Endothelial cell of umbilical vein (primary cell): ENCODE measurements around the gene ADGRF3. TPM values are rescaled to one million over a fixed set of nuclear protein-coding genes. Genes with fewer than 3 reads are reported as not detected.

Experiments
- BruUV-seq: library from RNA; stranded (reverse); fragments of 400-500 nt; replicated peaks from 2 replicates; lab custom pipeline; 2021; lab: Mats Ljungman, UMichigan
- CTCF ChIA-PET: fragments of 300-600, 350-600 bp; sonication (Branson Sonifier 250); formaldehyde crosslinking; loops from one replicate; lab custom pipeline; 2021; ENCODE audit warnings: antibody characterized with exemption, inconsistent platforms; lab: Charles Lee
- POLR2A ChIA-PET: fragments of 300-600, 350-600 bp; sonication (Branson Sonifier 250); formaldehyde crosslinking; loops from one replicate; lab custom pipeline; 2021; ENCODE audit warnings: antibody characterized with exemption, inconsistent platforms; lab: Charles Lee
- DNase-seq: peaks from one replicate; pipeline ENCODE4 v3.0.0-alpha.2; 2011; ENCODE audit warnings: low read depth, low spot score
- FAIRE-seq: peaks from 2 replicates; lab custom pipeline; 2011; peaks lifted over from hg19 to GRCh38; lab: Jason Lieb, UNC
- H2AFZ ChIP-seq: 2 replicates; pipeline ENCODE4 v1.6.0; 2012; ENCODE audit warnings: low read depth, low read length, control low read depth, inconsistent platforms
- H3K27ac ChIP-seq: 2 replicates; pipeline ENCODE4 v1.5.1; 2011; ENCODE audit warnings: low read depth, mild to moderate bottlenecking, control low read depth, low read length, moderate library complexity; ENCODE audit not compliant: insufficient read depth
- H3K27me3 ChIP-seq, 2 experiments: 2 replicates each; pipeline versions ENCODE4 v1.6.0 to v1.6.1; 2011; ENCODE audit warnings: low read length in 2 of 2, mixed read lengths in 1 of 2; ENCODE audit not compliant: control insufficient read depth in 2 of 2, insufficient read depth in 2 of 2
- H3K36me3 ChIP-seq, 2 experiments: 2 replicates in 1 of 2; 3 replicates in 1 of 2; pipeline ENCODE4 v1.5.1; 2011; ENCODE audit warnings: low read length in 2 of 2, mild to moderate bottlenecking in 1 of 2, moderate library complexity in 1 of 2; ENCODE audit not compliant: control insufficient read depth in 2 of 2, insufficient read depth in 2 of 2; ENCODE audit errors: extremely low read depth in 1 of 2
- H3K4me1 ChIP-seq: 3 replicates; pipeline ENCODE4 v1.5.1; 2011; ENCODE audit warnings: mild to moderate bottlenecking, low read length; ENCODE audit not compliant: control insufficient read depth, insufficient read depth; ENCODE audit errors: extremely low read depth
- H3K4me2 ChIP-seq: 2 replicates; pipeline ENCODE4 v1.6.1; 2011; ENCODE audit warnings: low read length, control low read depth, mixed read lengths; ENCODE audit not compliant: insufficient read depth
- H3K4me3 ChIP-seq, 3 experiments: fragments of 200-600 bp in 1 of 3; sonication (generic), shearing (Covaris generic) in 1 of 3; replicated peaks in 1 of 3; 2 replicates each; pipeline ENCODE4 v1.5.1; 2011 to 2016; ENCODE audit warnings: control low read depth in 3 of 3, low read length in 3 of 3, mild to moderate bottlenecking in 2 of 3, inconsistent platforms in 1 of 3, low read depth in 1 of 3, moderate library complexity in 1 of 3; ENCODE audit not compliant: insufficient read depth in 1 of 3
- H3K79me2 ChIP-seq: 2 replicates; pipeline ENCODE4 v1.6.0; 2012; ENCODE audit warnings: low read length, inconsistent platforms; ENCODE audit not compliant: control insufficient read depth, insufficient read depth
- H3K9ac ChIP-seq: replicated peaks from 2 replicates; pipeline ENCODE3; 2011; ENCODE audit warnings: low read length, control low read depth; ENCODE audit not compliant: insufficient read depth; ENCODE audit errors: extremely low read depth
- H3K9me1 ChIP-seq: replicated peaks from 3 replicates; pipeline ENCODE4 v1.6.0; 2011; ENCODE audit warnings: mild to moderate bottlenecking, low read length; ENCODE audit not compliant: control insufficient read depth, insufficient read depth; ENCODE audit errors: extremely low read depth
- H3K9me3 ChIP-seq: replicated peaks from 2 replicates; pipeline ENCODE4 v1.5.1; 2012; ENCODE audit warnings: low read length, inconsistent platforms; ENCODE audit not compliant: control insufficient read depth, insufficient read depth
- H4K20me1 ChIP-seq: replicated peaks from 2 replicates; pipeline ENCODE3; 2011; ENCODE audit warnings: mild to moderate bottlenecking, low read length; ENCODE audit not compliant: control insufficient read depth, insufficient read depth; ENCODE audit errors: extremely low read depth
- CTCF ChIP-seq, 2 donors: IDR thresholded peaks; 1 replicate in 1 of 2; 2 replicates in 1 of 2; pipeline ENCODE4 v1.5.1; 2011; ENCODE audit warnings: low read length in 2 of 2, mild to moderate bottlenecking in 2 of 2, moderate library complexity in 2 of 2, control low read depth in 1 of 2, inconsistent platforms in 1 of 2, low read depth in 1 of 2; ENCODE audit not compliant: insufficient read depth in 1 of 2; ENCODE audit errors: extremely low read depth in 1 of 2
- FOS ChIP-seq: IDR thresholded peaks from 2 replicates; pipeline ENCODE4 v1.6.1; 2011; ENCODE audit warnings: mild to moderate bottlenecking, low read length, moderate library complexity, borderline replicate concordance; ENCODE audit not compliant: insufficient read depth
- GATA2 ChIP-seq: IDR thresholded peaks from 2 replicates; pipeline ENCODE4 v1.7.0; 2011; ENCODE audit warnings: low read depth, mild to moderate bottlenecking, moderate library complexity, mixed read lengths, low read length; ENCODE audit not compliant: insufficient read length, insufficient read depth
- JUN ChIP-seq: IDR thresholded peaks from 2 replicates; pipeline ENCODE4 v1.6.1; 2011; ENCODE audit warnings: borderline replicate concordance, low read depth; ENCODE audit not compliant: insufficient read length, insufficient read depth
- MAX ChIP-seq: IDR thresholded peaks from 2 replicates; pipeline ENCODE4 v1.6.1; 2011; ENCODE audit not compliant: insufficient read depth, insufficient read length
- dilution Hi-C: fragments of 300-500 bp; cut with MboI; formaldehyde crosslinking; loops from one replicate; pipeline ENCODE4 v1.15.0; 2019; ENCODE audit warnings: low sequenced_read_pairs; ENCODE audit not compliant: extremely low pct_ligation_motif_present
- intact Hi-C: fragments of 100-400 bp; cut with micrococcal nuclease; formaldehyde crosslinking; loops from one replicate; pipeline ENCODE4 v1.10.0; 2022
- polyA plus RNA-seq, 4 experiments: library from polyadenylated mRNA; depleted of rRNA in 3 of 4; stranded (reverse) in 3 of 4; unstranded in 1 of 4; fragments of >200 nt; gene quantifications; 2 replicates each; pipeline versions ENCODE4 v1.2.1 to v1.2.3, GENCODE V29; 2011 to 2012; ENCODE audit warnings: missing spikeins in 1 of 4
- total RNA-seq: library from RNA; stranded (reverse); gene quantifications from 2 replicates; pipeline ENCODE4 v1.2.3, GENCODE V29; 2021

The ADGRF3 gene
- total and polyA plus RNA-seq, 2 donors (not counting 3 experiments of a cell fraction or from before 2014, with no cell fraction given), result 0.21 to 0.73 TPM

GRCh38 chr2:26363323-26363722, 16.7 kb upstream of the ADGRF3 start:
- FAIRE-seq, result no peak
- Histone ChIP-seq H3K4me2 (no peak overlapping the region), H3K9me1 (no peaks in the 10 kb centered on the region), H3K4me3 (no peak overlapping the region), H3K27me3 (no peaks in the 10 kb centered on the region), H2AFZ (no peak overlapping the region), H4K20me1 (no peaks in the 10 kb centered on the region), H3K9ac (no peak overlapping the region), H3K9me3 (no peaks in the 10 kb centered on the region), H3K79me2 (peaks cover 48% of the 10 kb centered on the region), H3K27ac (no peak overlapping the region), H3K36me3 (peaks cover 0 to 2% of the 10 kb centered on the region in 2 experiments), H3K4me1 (no peaks in the 10 kb centered on the region)
- POLR2A ChIA-PET, result no interaction called here
- intact Hi-C loops, result no loop called here
- BruUV-seq, result no TSS peak
- dilution Hi-C loops, result no loop called here
- CTCF ChIA-PET, result interaction anchor here (0.6 to 1.1 kb wide), 2 partner anchors 10 to 381 kb away, joined by 3 to 5 read pairs; partner anchors contain the start of gene KIF3C
- TF ChIP-seq CTCF (IDR thresholded peaks at IDR 0.05; ENCODE audit: extremely low read depth in 1 of 2, insufficient read depth in 1 of 2, low read depth in 1 of 2, low read length in 2 of 2) (no peak), MAX (no peak), FOS (no peak), JUN (no peak), GATA2 (no peak)
- DNase-seq, result no peak
